HG03469 (cell line): ENCODE measurements around the gene PLCL2.

ENCODE experiments used
- ATAC-seq: cut with Tn5 transposase; IDR thresholded peaks from one replicate; pipeline ENCODE4 v1.9.1; 2021; ENCODE audit warnings: mild to moderate bottlenecking, moderate library complexity, moderate number of reproducible peaks; ENCODE audit not compliant: unreplicated experiment

The PLCL2 gene

GRCh38 chr3:17138246-17139039 lies 253.7 kb downstream of the PLCL2 start:
- ATAC-seq = no peak
